ENCODE data around the gene CACNA1E.

- TF ChIP-seq CTCF (IDR thresholded peaks at IDR 0.05 in 8 of 11, conservative IDR thresholded peaks at IDR 0.05 in 3 of 11) (no peak), POLR2A (IDR thresholded peaks at IDR 0.05) (no peak), POLR2AphosphoS5 (IDR thresholded peaks at IDR 0.05) (no peak)
Measured at GRCh38 chr1:181499825-181500224, 16.5 kb downstream of the CACNA1E start.

Data from spleen (tissue), 7 donors.